H7 (cell line): Measurements from ENCODE around the gene MME. TPM values are rescaled to one million over a fixed set of nuclear protein-coding genes. Genes with fewer than 3 reads are reported as not detected.

ENCODE experiments used
- DNase-seq: peaks from one replicate; pipeline ENCODE4 v3.0.0; 2012
- H3K27me3 ChIP-seq: 2 replicates; pipeline ENCODE4 v1.6.0; 2011; ENCODE audit warnings: mild to moderate bottlenecking, low read length; ENCODE audit not compliant: control insufficient read depth, insufficient read depth
- H3K36me3 ChIP-seq: replicated peaks from 2 replicates; pipeline ENCODE4 v1.5.1; 2011; ENCODE audit warnings: low read length; ENCODE audit not compliant: control insufficient read depth, insufficient read depth
- H3K4me3 ChIP-seq: 2 replicates; pipeline ENCODE4 v1.5.1; 2011; ENCODE audit warnings: low read depth, mild to moderate bottlenecking, control low read depth, low read length, moderate library complexity; ENCODE audit not compliant: insufficient read depth
- total RNA-seq: library from RNA; depleted of rRNA; stranded (reverse); fragments of >200 nt; shearing (Covaris generic); gene quantifications from 2 replicates; pipeline ENCODE4 v1.2.3, GENCODE V29; 2014

Gene MME
- total RNA-seq, 1 experiment from 2014 or later, result 2.8 TPM

GRCh38 chr3:155179966-155180757 is 100.0 kb downstream of the MME start:
- DNase-seq, result peak; percentile 5
- H3K36me3 ChIP-seq, result no peaks in the 10 kb centered on the region
- no peaks in the 10 kb centered on the region for H3K27me3 ChIP-seq
- H3K4me3 ChIP-seq, result no peak overlapping the region

- no peaks in the 10 kb centered on the region for H3K36me3 ChIP-seq
- no peak overlapping the region for H3K4me3 ChIP-seq
- DNase-seq, result no peak
- no peaks in the 10 kb centered on the region for H3K27me3 ChIP-seq
Observed at GRCh38 chr3:155182467-155182866, 102.3 kb downstream of the MME start.

GRCh38 chr3:155184011-155184410 is 103.9 kb downstream of the MME start:
- no peaks in the 10 kb centered on the region for H3K27me3 ChIP-seq
- H3K36me3 ChIP-seq, result no peaks in the 10 kb centered on the region
- DNase-seq, result no peak
- H3K4me3 ChIP-seq, result no peak overlapping the region

GRCh38 chr3:155185631-155186071 is 105.5 kb downstream of the MME start:
- Histone ChIP-seq H3K27me3 (no peaks in the 10 kb centered on the region), H3K36me3 (no peaks in the 10 kb centered on the region), H3K4me3 (no peak overlapping the region)
- DNase-seq, result peak; percentile 2

GRCh38 chr3:155188031-155188430 is 107.9 kb downstream of the MME start:
- no peak overlapping the region for H3K4me3 ChIP-seq
- H3K27me3 ChIP-seq, result no peaks in the 10 kb centered on the region
- H3K36me3 ChIP-seq, result no peaks in the 10 kb centered on the region
- DNase-seq, result no peak

- no peaks in the 10 kb centered on the region for H3K27me3 ChIP-seq
- DNase-seq, result no peak
Observed at GRCh38 chr3:155189478-155189877, 109.4 kb downstream of the MME start.

GRCh38 chr3:155190691-155191090 is 110.6 kb downstream of the MME start:
- Histone ChIP-seq H3K27me3 (no peaks in the 10 kb centered on the region), H3K36me3 (no peaks in the 10 kb centered on the region), H3K4me3 (no peak overlapping the region)
- no peak for DNase-seq

More at GRCh38 chr3:155189478-155189877, 109.4 kb downstream of the MME start:
- no peaks in the 10 kb centered on the region for H3K36me3 ChIP-seq
- H3K4me3 ChIP-seq, result no peak overlapping the region

GRCh38 chr3:155192957-155193746 is 113.0 kb downstream of the MME start:
- H3K27me3 ChIP-seq, result no peaks in the 10 kb centered on the region
- H3K4me3 ChIP-seq, result no peak overlapping the region
- DNase-seq, result no peak
- no peaks in the 10 kb centered on the region for H3K36me3 ChIP-seq

- H3K36me3 ChIP-seq, result no peaks in the 10 kb centered on the region
- no peak for DNase-seq
Observed at GRCh38 chr3:155193868-155194267, 113.7 kb downstream of the MME start.

GRCh38 chr3:155194973-155195957 is 115.1 kb downstream of the MME start:
- no peaks in the 10 kb centered on the region for H3K36me3 ChIP-seq
- no peaks in the 10 kb centered on the region for H3K27me3 ChIP-seq
- DNase-seq, result peak; percentile 19
- no peak overlapping the region for H3K4me3 ChIP-seq

More at GRCh38 chr3:155193868-155194267, 113.7 kb downstream of the MME start:
- Histone ChIP-seq H3K27me3 (no peaks in the 10 kb centered on the region), H3K4me3 (no peak overlapping the region)

- Histone ChIP-seq H3K4me3 (no peak overlapping the region), H3K27me3 (no peaks in the 10 kb centered on the region), H3K36me3 (no peaks in the 10 kb centered on the region)
- no peak for DNase-seq
Observed at GRCh38 chr3:155196131-155197021, 116.3 kb downstream of the MME start.

- Histone ChIP-seq H3K36me3 (no peaks in the 10 kb centered on the region), H3K27me3 (no peaks in the 10 kb centered on the region), H3K4me3 (no peak overlapping the region)
- no peak for DNase-seq
Observed at GRCh38 chr3:155197786-155198185, 117.7 kb downstream of the MME start.

GRCh38 chr3:155202626-155203025 is 122.5 kb downstream of the MME start:
- no peak for DNase-seq

More at GRCh38 chr3:155202626-155203025, 122.5 kb downstream of the MME start:
- H3K27me3 ChIP-seq, result no peaks in the 10 kb centered on the region
- no peaks in the 10 kb centered on the region for H3K36me3 ChIP-seq
- no peak overlapping the region for H3K4me3 ChIP-seq
